ENCODE results near the gene SREBF1. TPM values are rescaled to one million over a fixed set of nuclear protein-coding genes. Genes with fewer than 3 reads are reported as not detected.

Gene SREBF1
- total and polyA plus RNA-seq, 2 experiments from 2014 or later, result 39.6 to 85.3 TPM

GRCh38 chr17:17763136-17763535 lies 73.7 kb downstream of the SREBF1 start (continued):
- TF ChIP-seq ETS1 (IDR thresholded peaks at IDR 0.05) (no peak), CTCF (conservative IDR thresholded peaks at IDR 0.05; ENCODE audit: low read depth in 2 of 2) (no peak), EZH2phosphoT487 (IDR thresholded peaks at IDR 0.05; ENCODE audit: unreplicated experiment) (no peak)

- Histone ChIP-seq H3K79me2 (replicated peaks; ENCODE audit: insufficient read depth) (no peaks in the 10 kb centered on the region), H3K27ac (ENCODE audit: low read depth) (no peak overlapping the region), H4K20me1 (replicated peaks; ENCODE audit: insufficient read depth) (no peaks in the 10 kb centered on the region), H2AFZ (no peak overlapping the region; the same call in 1 of the 2 replicates), H3K4me3 (no peak overlapping the region), H3K4me1 (ENCODE audit: insufficient read depth) (no peaks in the 10 kb centered on the region), H3K36me3 (ENCODE audit: insufficient read depth) (no peaks in the 10 kb centered on the region), H3K4me2 (no peak overlapping the region), H3K27me3 (ENCODE audit: insufficient read depth) (no peaks in the 10 kb centered on the region), H3K9me2 (ENCODE audit: insufficient read depth) (no peaks in the 10 kb centered on the region), H3F3A (replicated peaks; ENCODE audit: low read depth) (no peaks in the 10 kb centered on the region)
- Mint-ChIP-seq H3K27me3 (ENCODE audit: insufficient read depth, low read depth, poor library complexity) (peaks cover 11% of the 10 kb centered on the region), H3K27ac (no peak overlapping the region), H3K9me3 (no peaks in the 10 kb centered on the region; the same call in 2 of the 3 replicates), H3K4me1 (peaks cover 13% of the 10 kb centered on the region), H3K36me3 (ENCODE audit: low read depth) (no peaks in the 10 kb centered on the region), H3K4me3 (no peak overlapping the region)
- no peak; the same call in 2 of the 3 replicates for ATAC-seq
- TF ChIP-seq ZNF462 (CRISPR knock-in tag; IDR thresholded peaks at IDR 0.05) (no peak), CREB1 (CRISPR knock-in tag; IDR thresholded peaks at IDR 0.05; ENCODE audit: low read depth) (no peak), JUNB (IDR thresholded peaks at IDR 0.05; ENCODE audit: unreplicated experiment) (no peak), EZH2 (IDR thresholded peaks at IDR 0.05; ENCODE audit: low read depth, unreplicated experiment) (no peak), ZNF114 (CRISPR knock-in tag; IDR thresholded peaks at IDR 0.05) (no peak), EZH2phosphoT487 (IDR thresholded peaks at IDR 0.05; ENCODE audit: unreplicated experiment) (no peak), STAT1 (IDR thresholded peaks at IDR 0.05; ENCODE audit: unreplicated experiment) (no peak), POLR2AphosphoS5 (IDR thresholded peaks at IDR 0.05; ENCODE audit: low read depth) (no peak)
- DNase-seq (ENCODE audit: low spot score), result no peak
Measured at GRCh38 chr17:17762744-17763105, 74.1 kb downstream of the SREBF1 start.
